Endothelial cell of hepatic sinusoid (primary cell): ENCODE results near the gene PCGF3.
"Not testable (repeated sequence)": the region's sequence is repeated elsewhere in the genome, so short reads cannot be mapped to it uniquely, and the experiment has no call there.

Experiments used
- in situ Hi-C: cut with HindIII; loops from 2 replicates; pipeline ENCODE4 v1.10.0; 2017; ENCODE audit warnings: low sequenced_read_pairs

Gene PCGF3

DNA sequence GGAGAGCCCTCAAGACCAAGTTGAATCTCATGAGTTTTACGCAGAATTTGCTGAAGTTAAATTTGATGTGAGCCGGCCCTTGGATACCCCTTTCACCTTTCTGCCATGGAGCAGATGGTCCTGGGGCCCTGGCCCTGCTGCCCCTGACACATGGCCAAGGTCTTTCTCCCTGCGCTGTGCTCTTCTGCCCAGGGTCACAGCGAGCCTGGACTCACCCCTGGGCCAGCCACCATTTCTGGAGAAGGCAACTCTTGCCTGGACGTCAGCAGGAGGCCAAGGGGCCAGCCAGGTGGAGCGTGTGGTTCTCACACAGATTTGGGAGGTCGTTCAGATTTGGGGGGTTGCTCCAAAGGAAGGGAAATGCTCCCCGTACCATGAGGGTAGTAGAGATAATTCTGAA is 30.0 kb downstream of the PCGF3 start:
- in situ Hi-C loops: no loop called here

DNA sequence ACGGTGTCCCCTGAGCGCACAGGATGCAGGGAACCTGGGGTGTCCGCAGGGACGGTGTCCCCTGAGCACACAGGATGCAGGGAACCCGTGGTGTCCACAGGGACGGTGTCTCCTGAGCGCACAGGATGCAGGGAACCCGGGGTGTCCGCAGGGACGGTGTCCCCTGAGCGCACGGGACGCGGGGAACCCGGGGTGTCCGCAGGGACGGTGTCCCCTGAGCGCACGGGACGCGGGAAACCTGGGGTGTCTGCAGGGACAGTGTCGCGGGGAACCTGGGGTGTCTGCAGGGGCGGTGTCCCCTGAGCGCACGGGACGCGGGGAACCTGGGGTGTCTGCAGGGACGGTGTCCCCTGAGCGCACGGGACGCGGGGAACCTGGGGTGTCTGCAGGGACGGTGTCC is 30.9 kb downstream of the PCGF3 start:
- in situ Hi-C loops: not testable (repeated sequence)

DNA sequence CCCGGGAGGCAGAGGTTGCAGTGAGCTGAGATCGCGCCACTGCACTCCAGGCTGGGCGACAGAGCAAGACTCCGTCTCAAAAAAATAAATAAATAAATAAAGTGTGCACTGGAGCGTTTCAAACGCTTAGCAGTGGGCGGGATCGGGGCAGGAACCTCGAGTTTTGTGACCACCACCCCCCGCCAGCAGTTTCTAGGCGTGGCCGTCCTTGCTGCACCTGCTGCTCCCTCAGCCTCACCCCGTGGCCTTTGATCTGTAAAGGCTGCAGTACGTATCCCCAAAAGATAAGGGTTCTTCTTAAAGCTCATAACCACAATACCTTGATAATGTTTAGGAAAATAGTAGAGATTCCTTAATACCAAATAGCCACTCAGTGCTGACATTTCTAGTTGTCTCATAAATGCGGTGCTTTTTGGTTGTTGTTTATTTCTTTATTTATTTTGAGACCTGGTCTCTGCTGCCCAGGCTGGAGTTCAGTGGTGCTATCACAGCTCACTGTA is 33.2 kb downstream of the PCGF3 start:
- in situ Hi-C loops: no loop called here

DNA sequence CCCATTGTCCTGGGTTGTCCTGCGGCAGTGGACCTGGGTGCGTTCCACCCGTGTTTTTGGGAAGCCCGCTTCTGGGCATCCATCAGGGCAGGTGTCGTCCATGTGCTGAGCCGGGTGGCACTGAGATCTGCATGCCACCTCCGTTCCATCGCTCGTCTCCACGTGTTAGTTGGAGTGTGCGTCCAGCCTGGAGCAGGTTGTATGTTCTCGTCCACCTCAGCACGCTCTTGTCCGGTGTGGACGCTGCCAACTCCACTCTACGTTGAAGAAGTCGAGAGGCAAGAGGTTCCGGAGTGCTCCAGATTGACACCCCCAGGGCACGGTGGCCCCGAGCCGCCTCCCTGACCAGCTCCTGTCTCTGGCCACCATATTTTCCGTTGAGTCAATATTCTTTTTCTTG is 33.9 kb downstream of the PCGF3 start:
- in situ Hi-C loops: no loop called here

DNA sequence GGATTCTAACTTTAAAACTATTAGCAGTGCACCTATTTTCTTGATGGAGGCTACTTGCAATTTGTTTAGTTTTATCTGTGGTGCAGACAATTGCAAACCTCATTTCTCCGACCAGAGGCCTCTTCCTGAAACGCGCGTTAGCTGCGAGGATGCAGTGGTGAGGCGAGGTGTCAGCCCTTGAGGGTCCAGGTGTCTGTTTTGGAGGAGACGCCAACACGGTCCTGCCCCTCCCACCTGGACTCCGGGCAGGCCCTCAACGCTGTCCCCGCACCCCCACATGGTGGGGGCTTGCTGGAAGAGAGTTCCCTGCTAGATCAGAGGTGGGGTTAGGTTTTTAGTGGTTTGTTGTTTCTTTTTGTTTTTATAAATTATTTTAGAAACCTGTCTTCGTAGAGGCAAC is 34.4 kb downstream of the PCGF3 start:
- in situ Hi-C loops: no loop called here

DNA sequence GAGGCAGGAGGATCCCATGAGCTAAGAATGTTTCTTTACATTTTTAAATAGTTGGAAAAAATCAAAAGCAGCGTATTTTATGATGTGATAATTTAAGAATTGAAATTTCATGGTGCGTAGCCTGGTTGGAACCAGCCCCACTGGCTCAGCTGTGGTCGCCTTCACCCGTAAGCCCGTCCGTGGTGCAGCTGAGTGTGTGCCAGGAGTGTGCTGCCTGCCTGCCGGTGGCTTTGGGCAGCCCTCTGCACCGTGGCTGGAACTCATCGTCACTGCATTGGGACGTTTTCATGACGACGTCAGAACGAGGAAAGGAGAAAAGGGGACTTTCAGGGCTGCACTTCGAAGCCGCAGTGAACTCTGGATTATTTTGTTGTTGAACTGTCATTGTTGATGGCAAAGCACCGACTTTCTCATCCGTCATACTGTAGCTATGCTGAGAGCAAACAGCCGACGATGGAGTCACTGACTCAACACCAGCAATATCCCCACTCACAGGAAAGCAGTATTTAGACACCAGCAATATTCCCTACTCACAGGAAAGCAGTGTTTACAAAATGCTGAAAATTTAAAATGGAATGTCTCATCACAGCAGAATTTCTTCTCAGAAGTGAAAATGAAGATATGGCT is 35.1 kb downstream of the PCGF3 start:
- in situ Hi-C loops: no loop called here

DNA sequence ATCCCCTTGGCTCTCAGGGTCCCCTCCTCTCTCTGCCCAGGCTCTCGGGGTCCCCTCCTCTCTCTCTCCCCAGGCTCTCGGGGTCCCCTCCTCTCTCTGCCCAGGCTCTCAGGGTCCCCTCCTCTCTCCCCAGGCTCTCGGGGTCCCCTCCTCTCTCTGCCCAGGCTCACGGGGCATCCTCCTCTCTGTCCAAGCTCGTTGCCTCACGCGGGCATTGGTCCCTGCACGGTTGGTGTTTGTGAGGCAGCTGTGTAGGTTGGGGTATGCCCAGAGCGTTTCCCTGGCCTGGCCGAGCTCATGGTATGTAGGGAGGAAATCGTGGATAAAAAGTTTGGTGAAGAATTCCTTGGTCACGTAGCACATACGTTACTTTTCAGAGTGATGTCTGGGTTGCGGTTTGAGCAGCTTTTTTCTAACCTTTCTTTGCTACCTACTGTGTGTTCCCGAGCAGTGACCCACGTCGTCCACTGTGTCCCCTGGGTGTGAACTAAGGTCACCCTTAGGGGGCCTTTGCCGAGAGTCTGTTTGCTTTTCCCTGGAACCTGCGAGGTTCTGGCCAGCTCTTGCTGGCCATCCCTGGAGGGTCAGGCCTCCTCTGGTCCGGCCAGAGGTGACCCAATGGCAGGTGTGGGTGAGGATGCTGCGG is 36.6 kb downstream of the PCGF3 start:
- in situ Hi-C loops: no loop called here

DNA sequence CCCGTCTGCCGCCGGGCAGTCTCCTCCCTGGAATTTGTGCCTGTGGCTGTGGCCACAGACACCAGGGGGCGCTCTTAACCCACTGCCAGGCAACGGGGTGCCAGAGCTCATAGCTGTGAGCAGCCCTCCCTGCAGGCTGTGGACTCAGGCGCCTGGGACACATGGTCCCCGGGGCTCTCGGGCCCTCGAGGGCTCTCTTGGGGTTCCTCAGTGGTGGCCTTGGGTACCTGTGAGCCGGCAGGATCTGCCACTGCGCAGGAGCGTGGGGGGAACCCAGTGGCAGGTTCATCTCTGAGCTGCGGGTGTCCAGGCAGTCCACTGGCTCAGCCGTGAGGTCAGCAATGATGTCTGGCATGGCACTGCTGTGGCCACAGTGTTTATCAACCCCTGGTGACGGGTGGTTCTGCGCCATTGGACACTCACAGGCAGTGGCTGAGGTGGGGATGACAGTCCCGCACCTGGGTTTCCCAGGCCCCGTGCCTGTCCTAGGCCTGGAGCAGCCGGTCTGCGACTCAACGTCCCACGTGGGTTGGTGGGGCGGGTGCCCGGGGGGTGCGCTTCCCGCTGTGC is 37.2 kb downstream of the PCGF3 start:
- in situ Hi-C loops: no loop called here

DNA sequence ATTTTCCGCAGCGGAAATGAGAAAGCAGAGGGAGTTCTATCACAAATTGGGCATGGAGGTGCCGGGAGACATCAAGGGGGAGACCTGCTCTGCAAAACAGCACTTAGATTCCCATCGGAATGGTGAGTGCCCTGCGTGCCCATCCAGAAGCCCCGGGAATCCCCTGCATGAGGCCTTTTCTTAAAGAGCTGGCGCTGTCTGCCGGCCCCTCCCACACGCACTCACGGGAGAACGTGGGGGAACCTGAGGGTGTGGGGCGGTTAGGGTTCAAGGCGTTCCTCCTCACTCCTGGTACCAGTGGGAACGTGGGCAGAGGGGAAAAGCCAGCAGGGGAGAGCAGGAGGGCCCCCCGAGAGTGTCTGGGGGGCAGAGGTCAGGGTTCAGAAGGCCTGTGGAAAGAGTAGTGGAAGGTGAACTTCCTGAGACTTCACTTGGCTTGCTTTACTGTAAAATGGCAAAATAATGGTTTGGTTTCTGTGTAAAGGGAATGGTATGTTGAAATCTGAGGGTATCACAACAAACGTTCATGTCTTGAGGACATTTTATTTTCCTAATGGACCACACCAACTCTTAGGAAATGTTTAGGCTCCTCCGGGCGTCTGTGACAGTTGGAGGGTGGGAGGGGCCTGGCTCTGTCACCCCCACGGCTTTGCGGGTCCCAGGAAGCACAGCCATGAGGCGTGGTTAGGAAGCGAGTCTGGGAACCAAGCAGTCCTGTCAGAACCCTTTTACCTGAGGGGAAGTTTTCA is 38.0 kb downstream of the PCGF3 start:
- in situ Hi-C loops: no loop called here

DNA sequence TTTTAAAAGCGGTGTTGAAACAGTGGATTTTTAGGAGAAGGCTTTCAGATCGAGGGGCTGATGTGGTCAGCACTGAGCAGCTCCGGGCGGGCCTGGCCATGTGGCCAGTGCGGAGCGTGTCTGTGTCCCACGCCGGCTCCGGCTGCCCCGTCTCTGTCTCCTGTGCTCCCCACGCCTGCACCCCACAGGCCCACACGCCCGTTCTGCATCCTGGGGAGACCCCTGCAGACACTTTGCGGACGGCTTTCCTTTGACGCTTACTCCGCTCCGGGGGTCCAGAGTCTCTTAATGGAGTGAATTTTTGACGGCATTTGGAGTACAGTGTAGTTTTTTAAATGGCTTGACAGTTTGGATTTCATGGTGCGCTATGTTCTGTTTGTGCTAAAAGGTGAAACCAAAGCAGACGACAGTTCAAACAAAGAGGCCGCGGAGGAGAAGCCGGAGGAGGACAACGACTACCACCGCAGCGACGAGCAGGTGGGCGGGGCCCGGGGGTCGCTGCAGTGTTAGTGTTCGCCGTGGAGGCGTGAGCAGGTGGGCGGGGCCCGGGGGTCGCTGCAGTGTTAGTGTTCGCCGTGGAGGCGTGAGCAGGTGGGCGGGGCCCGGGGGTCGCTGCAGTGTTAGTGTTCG is 38.7 kb downstream of the PCGF3 start:
- in situ Hi-C loops: no loop called here

DNA sequence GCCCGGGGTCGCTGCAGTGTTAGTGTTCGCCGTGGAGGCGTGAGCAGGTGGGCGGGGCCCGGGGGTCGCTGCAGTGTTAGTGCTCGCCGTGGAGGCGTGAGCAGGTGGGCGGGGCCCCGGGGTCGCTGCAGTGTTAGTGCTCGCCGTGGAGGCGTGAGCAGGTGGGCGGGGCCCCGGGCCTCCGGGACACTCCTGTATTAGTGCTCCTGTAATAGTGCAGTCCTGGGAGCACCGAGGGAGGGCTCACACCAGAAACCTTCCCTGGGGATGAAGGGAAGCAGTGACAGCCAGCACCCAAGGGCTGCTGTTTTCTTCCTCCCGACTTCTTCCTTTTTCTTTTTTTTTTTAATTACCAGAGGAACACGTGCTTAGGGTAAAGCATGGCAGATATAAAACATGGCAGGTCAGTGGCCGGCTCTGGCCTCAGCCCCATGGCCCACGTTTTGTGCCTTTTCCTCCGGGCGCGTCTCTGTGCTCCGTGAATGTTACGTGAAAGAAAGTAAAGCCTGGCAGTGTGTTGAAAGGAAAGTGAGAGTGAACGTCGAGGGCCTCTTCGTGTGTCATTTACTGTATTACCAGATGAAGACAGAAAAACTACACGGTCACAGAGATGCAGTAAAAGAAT is 42.0 kb downstream of the PCGF3 start:
- in situ Hi-C loops: no loop called here

DNA sequence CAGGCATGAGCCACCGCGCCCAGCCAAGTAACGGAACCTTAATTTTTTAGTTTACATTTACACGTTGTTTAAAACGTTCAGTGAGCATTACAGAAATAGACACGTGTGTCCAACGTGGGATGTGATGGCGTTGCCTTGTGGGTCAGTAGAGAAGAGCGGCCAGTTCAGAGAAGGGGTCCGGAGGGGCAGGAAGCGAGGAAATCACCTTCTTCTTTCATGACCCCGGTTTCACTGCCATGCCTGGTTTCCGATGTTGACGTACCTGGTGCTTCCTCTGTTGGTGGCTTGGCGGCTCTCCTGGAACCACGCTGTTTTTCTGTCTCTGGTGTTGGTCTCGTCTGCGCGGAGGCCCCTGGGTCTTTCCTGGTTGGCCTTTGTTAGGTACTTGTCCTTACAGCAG is 42.8 kb downstream of the PCGF3 start:
- in situ Hi-C loops: no loop called here

DNA sequence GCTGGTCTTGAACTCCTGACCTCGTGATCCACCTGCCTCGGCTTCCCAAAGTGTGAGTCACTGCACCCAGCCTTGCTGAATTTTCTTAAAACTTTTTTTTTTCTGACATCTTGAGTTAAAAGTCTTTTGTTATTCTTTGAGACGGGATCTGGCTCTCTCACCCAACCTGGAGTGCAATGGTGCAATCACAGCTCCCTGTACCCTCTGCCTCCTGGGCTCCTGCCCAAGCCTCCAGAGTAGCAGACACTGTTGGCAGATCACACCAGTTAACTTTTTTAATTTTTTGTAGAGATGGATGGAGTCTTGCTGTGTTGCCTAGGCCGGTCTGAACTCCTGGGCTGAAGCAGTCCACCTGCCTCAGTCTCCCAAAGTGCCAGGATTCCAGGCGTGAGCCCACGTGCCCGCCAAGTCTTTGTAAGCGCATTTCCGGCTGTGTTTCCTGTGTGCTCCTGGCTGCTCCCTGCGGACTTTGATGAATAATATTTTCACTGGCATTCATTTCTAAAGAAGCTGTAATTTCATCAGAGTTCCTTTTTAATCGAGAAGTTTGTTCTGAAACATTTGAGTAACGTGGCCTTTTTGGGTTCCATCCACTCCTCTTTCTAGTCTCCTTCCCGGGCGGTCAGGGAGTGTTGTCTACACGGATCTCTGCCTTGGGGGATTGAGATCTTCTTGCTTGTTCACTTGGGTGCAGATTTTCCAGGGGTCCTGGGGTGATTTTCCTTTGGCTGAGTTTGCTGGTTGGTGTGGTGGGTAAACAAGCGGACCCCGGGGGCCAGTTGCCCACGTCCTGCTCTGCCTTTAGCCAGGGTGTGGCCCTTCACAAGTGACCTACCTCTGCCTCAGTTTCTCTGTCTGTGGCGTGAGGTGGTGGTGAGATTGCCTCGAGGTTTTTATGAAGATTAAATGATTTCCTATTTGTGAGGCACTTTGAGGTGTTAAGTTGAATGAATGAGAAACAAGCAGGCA is 44.4 kb downstream of the PCGF3 start:
- in situ Hi-C loops: no loop called here

DNA sequence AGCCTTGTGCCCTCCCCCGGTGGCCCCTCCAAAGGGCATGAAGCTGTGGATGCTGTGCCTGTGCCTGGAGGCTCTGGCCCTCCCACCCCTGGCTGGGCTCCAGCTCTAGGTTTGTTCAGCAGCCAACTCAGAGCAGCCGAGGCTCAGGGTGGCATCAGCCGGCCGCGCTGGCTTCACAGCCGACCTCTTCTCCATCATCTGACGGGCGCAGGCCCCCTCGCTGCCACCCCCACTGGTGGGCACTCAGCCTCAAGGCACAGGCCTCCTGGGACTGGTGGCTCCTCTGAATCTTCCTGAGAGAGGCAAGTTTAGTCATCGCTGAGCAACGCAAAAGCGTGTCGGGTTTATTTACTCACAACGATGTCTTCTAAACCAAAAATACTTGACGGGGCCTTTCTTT is 46.0 kb downstream of the PCGF3 start:
- in situ Hi-C loops: no loop called here

DNA sequence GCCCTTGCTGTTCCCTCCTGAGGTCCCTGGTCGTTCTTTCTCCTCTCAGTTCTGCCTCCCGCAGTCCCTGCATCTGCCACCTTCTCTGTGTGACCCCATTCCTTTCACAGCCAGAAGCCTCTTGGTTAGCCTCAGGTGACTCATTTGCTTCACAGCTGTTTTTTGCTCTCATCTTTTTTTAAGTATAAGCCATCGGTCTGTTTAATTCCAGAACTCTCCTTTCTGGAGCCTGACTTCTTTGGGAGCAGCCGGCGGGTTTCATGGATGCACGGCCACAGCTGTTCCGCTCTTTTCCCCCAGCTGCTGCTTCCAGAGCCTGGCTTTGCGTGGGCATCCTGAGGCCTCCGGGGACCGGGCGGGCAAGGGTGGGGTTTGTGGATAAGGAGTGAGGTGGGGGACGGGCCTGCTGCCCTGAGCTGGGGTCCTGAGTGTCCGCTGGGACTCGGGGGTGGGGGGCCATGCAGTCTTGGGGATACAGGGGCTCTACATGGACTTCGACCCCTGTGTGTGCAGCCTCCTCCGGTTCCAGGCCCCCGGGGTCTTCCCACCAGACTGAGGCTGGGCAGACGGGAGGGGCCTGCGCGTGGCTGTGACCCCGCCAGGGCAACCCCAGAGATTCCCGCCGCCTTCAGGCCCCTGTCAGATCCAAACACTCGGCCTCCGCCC is 46.7 kb downstream of the PCGF3 start:
- in situ Hi-C loops: no loop called here

DNA sequence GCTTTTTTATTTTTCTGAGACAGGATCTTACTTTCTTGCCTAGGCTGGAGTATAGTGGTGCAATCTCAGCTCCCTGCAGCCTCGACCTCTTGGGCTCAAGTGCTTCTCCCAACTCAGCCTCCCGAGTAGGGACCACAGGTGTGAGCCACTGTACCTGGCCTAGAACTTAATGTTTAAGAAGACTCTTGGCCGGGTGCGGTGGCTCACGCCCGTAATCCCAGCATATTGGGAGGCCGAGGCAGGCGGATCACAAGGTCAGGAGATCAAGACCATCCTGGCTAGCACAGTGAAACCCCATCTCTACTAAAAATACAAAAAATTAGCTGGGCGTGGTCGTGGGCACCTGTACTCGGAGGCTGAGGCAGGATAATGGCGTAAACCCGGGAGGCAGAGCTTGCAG is 47.6 kb downstream of the PCGF3 start:
- in situ Hi-C loops: not testable (repeated sequence)

DNA sequence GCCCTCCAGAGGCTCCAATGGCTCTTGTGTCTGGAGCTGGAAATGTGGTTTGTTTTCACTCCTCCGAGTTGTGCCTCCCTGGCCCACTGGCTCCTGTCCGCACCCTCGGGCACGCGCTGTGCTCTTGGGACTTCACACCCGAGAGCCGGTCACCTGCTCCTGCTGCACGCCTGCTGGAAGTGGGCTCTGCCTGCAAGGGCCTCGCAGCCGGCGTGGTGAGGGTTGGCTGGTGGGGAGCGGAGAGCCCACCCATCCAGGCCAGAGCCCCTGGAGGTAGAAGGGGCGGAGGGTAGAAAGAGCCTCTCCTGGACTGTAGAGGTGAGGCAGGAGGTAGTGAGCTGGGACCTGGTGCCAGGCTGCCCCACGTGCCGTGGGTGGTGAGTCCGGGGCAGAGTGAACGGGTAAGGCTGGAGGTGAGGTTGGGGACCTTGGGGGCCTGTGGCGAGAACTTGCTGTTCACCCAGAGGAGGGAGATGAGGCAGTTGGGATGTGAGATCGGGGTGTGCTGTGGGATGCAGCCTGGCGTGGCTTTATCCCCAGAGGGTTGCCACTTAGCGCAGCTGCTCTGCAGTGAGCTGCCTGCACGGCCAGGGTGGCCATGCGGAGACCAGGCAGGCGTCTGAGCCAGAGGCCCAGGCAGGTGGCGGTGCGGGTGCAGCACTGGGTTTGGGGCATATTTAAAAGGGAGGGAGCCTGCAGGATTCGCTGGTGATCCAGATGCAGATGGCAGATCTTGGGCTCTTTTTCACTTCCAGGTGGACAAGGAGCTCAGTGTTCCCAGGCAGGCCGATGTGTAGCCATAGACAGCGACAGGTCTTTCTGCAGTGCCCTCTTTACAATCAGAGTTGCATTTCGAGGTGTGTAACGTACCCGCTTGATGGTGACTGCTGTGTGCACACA is 48.8 kb downstream of the PCGF3 start:
- in situ Hi-C loops: no loop called here

DNA sequence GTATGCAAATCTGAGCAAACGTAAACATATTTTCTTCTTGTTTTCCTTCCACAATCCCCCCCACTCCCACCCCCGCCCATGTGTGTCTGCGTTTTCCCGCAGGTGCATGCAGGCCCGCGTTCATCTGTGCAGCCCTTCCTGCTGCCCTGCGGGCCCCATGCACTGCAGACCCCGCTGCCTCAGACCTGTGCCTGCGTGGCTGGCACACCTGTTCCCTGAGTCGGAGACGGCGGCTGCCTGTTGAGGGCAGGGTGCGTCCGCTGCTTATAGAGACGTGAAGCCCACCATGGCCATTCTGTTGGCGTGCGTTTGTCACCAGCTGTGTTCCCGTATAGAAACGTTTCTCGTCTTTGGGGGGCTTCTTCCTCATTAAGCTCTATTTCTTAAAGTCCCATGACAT is 51.5 kb downstream of the PCGF3 start:
- in situ Hi-C loops: no loop called here
